Hepatocyte (in vitro differentiated cells): ENCODE measurements around the gene SLC6A1.

Experiments used
- EZH2 ChIP-seq: fragments of 200-600 bp; sonication (generic); IDR thresholded peaks from 2 replicates; pipeline ENCODE4 v1.6.1; 2016; ENCODE audit warnings: antibody characterized with exemption, mild to moderate bottlenecking, borderline replicate concordance
- EZH2phosphoT487 ChIP-seq: fragments of 200-600 bp; sonication (generic); IDR thresholded peaks from one replicate; pipeline ENCODE4 v1.6.1; 2018; ENCODE audit warnings: antibody characterized with exemption, mild to moderate bottlenecking, low read depth, moderate library complexity; ENCODE audit not compliant: unreplicated experiment, severe bottlenecking
- TF ChIP-seq, protein P1 (sequence below): fragments of 200-600 bp; sonication (generic); IDR thresholded peaks from 2 replicates; pipeline ENCODE4 v1.5.1; 2016; ENCODE audit warnings: antibody characterized with exemption, mild to moderate bottlenecking; ENCODE audit not compliant: poor library complexity

DNA sequence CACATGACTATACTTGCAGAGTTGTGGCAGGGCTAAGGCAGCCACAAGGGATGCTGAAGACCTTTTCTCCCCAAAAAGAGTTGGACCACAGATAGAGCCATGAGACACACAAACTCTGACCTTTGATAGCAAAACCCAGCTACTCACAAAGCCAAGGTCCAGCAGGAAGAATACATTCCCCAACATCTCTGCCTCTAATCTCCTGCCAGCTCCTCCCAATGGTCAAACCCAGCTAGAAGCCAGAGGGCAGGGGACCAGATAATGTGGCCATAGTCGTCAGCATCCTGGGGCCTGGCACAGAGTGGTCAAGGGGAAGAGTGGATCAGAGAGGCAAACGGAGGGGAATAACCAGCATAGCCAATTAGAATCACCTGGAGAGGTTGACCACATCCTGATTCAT lies 28.2 kb downstream of the SLC6A1 start:
- TF ChIP-seq, protein P1, sequence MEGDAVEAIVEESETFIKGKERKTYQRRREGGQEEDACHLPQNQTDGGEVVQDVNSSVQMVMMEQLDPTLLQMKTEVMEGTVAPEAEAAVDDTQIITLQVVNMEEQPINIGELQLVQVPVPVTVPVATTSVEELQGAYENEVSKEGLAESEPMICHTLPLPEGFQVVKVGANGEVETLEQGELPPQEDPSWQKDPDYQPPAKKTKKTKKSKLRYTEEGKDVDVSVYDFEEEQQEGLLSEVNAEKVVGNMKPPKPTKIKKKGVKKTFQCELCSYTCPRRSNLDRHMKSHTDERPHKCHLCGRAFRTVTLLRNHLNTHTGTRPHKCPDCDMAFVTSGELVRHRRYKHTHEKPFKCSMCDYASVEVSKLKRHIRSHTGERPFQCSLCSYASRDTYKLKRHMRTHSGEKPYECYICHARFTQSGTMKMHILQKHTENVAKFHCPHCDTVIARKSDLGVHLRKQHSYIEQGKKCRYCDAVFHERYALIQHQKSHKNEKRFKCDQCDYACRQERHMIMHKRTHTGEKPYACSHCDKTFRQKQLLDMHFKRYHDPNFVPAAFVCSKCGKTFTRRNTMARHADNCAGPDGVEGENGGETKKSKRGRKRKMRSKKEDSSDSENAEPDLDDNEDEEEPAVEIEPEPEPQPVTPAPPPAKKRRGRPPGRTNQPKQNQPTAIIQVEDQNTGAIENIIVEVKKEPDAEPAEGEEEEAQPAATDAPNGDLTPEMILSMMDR: no peak
- TF ChIP-seq EZH2 (no peak), EZH2phosphoT487 (no peak)
